G401 (cell line): Measurements from ENCODE around the gene DNASE1L1. TPM values are rescaled to one million over a fixed set of nuclear protein-coding genes. Genes with fewer than 3 reads are reported as not detected.

ENCODE experiments used
- DNase-seq: peaks from one replicate; pipeline ENCODE4 v3.0.0-alpha.2; 2015; ENCODE audit warnings: low spot score
- in situ Hi-C: cut with HindIII; loops from 2 replicates; pipeline ENCODE4 v1.10.0; 2016; ENCODE audit warnings: low sequenced_read_pairs, mixed read lengths
- total RNA-seq: library from RNA; depleted of rRNA; stranded (reverse); fragments of >200 nt; shearing (Covaris generic); gene quantifications from 2 replicates; pipeline ENCODE4 v1.2.3, GENCODE V29; 2014; rRNA removed

The DNASE1L1 gene, protein sequence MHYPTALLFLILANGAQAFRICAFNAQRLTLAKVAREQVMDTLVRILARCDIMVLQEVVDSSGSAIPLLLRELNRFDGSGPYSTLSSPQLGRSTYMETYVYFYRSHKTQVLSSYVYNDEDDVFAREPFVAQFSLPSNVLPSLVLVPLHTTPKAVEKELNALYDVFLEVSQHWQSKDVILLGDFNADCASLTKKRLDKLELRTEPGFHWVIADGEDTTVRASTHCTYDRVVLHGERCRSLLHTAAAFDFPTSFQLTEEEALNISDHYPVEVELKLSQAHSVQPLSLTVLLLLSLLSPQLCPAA
- total RNA-seq, result 20.5 and 41.3 TPM in 2 replicates

DNA sequence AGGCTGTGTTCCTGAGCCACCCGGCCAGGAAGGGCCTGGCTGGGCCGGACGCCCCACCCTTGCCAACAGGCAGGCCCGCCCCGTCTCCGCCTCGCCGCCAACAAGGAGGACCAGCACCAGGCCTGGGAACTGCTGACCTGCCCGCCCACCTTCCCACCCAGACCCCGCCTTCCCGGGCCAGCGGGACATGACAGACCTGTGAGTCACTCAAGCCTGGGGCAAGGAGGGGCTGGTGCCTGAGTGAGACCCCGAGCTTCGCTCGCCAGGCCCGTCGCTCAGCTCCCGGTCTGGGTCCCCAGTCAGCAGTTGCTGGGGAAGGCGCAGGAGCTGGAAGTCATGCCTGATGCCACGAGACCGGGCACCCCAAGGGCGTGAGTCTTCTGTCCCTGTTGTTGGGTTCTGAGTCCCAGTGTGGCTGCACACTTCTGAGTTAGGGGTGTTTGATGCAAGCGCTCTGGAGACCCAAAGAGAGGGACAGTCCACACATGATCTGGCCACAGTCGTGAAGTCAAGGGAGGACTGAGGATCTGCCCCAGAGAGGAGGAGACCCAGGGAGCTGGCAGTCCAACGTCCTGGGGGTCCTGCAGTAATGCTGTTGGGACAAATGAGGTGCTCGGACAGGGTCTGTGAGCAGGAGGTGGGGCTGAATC, at the start of gene DNASE1L1:
Gene DNASE1L1, minus strand, starts transcription at position 33 of the 650 bp plus-strand sequence. CDS start 3,686 bp downstream, outside the sequence.
- peak; percentile 26 for DNase-seq
- in situ Hi-C loops, result no loop called here

DNA sequence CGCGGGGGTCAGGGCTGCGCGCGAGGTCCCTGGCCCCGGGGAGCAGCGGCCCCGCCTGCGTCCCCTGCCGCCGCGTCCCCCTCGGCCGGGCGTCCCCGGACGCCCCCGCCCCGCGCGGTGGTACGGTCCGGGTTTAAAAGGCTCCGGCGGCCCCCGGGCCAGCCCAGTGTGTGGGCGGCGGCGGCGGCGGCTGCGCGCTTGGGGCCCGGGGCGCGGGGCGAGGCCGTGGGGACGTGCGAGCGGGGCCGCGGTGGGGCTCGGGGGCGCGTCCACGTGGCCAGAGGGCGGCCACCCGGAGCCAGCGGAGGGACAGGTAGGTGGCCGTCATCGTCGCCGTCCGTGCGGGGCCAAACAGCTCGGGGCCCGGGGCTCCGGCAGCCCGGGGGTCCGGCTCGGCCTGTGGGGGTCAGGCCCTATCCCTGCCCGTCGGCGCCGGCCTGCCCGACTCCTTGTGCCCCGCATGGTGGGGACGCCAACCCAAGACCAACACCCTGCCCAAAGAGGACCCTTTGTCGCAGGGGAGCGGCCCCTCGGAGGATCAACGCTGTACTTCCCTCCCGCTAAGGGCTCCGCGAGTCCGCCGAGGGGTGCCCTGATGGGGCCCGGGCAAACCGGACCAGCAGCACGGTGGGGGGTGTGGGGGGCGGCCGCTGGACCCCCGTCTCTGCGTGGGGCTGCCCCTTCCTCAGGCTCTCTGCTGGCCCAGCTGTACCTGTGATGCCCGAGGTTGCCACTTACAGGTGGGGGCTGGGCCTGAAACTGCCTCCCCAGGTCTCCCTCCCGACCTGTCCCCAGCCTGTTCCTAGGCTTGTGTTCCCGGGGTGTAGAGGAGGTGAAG, 49.3 kb upstream of the DNASE1L1 start, which contains the start of gene PLXNA3:
Gene PLXNA3, plus strand, starts transcription at position 166 of the 838 bp plus-strand sequence. CDS start 1,903 bp downstream, outside the sequence.
- no peak for DNase-seq
- in situ Hi-C loops, result no loop called here

DNA sequence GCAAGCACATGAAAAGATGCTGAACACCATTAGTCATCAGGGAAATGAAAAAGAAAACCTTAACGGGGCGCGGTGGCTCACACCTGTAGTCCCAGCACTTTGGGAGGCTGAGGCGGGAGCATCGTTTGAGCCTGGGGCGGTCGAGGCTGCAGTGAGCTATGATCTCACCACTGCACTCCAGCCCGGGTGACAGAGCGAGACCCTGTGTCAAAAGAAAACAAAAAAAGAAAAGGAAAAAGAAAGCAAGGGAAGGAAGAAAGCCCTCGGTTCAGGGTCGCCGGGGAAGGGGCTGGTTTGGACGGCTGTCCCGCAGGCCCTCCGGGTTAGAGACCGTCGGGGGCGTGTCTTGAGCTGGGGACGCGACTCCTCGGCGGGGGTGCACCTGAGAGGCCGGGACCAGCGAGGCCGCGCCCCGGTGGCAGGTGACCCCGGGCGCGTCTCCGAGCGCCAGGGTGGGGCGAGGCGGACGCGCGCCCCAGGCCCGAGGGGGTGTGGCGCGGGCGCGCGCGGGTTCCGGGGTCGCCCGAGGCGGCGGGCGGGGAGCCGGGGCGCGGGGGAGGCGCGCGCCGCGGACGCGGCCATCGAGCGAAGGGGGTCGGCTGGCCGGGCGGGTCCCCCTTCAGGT, 48.5 kb upstream of the DNASE1L1 start:
- DNase-seq, result no peak
- in situ Hi-C loops, result no loop called here

DNA sequence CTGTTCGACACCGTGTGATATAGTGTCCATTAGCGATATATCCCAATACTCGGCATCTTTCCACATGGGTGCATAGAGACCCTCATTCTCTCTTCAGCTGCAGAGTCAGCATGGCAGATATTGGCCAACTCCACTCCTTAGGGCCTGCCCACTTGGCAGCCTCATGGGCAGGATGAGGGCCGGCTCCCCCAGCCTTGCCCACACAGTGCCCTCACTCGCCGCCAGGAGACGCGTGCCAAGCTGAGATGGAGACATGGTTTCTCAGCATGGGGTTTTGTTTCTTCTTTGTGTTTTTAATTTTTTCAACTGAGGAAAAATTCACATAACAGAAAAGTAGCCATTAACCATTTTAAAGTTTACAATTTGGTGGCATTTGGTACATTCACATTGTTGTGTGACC, 43.8 kb upstream of the DNASE1L1 start:
- in situ Hi-C loops, result no loop called here
- peak; percentile 44 for DNase-seq

DNA sequence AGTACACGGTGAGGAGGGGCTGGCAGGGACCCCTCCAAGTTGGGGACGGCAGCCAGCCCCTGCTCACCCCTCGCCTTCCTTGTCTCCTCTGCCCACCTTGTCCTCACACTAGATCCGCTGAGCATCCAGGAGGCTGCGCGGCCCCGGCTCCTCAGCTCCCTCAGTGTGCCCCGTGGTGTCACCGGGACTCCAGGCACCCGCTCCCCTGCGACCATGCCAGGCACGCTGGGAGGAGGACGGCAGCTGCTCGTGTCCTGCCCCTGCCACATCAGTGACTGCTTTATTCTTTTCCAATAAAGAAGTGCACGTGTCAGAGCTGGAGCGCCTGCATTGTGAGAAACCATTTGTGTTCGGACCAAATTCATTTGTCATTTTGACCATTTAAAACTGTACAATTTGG, 41.3 kb upstream of the DNASE1L1 start:
- no peak for DNase-seq

DNA sequence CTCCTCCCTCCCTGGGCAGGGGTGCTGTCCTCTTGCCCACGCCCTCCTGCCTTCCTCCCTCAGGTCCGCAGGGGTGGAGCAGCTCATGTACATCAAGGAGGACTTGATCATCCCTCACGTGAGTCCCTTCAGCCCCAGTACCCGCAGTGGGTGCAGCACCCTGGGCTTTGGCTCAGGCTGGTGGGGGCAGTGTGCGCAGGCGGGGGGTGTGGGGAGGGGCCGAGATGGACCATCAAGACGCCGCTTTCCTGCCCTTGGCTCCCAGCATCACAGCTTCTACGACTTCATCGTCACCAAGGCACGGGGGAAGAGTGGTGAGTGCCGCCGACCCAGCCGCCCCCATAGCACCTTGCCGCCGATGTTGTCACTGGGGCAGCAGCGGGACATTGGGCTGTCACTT, 40.6 kb upstream of the DNASE1L1 start:
- no peak for DNase-seq
- in situ Hi-C loops, result no loop called here

More for the DNA sequence above, 41.3 kb upstream of the DNASE1L1 start:
- in situ Hi-C loops, result no loop called here

DNA sequence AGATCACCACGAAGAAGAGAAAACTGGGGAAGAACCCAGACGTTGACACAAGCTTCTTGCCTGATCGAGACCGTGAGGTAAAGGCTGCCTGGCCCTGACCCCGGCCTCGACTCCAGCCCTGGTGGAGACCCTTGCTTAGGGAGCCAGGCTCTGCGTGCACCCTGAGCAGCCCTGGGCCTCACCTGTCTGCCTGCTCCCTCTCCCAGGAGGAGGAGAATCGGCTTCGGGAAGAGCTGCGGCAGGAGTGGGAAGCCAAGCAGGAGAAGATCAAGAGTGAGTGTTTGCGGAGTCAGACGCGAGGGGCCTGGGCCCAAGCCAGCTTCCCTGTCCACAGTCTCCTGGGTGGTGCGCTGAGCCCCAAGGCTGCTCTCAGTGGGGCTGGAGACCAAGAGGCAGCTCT, 39.4 kb upstream of the DNASE1L1 start:
- in situ Hi-C loops, result no loop called here
- no peak for DNase-seq

DNA sequence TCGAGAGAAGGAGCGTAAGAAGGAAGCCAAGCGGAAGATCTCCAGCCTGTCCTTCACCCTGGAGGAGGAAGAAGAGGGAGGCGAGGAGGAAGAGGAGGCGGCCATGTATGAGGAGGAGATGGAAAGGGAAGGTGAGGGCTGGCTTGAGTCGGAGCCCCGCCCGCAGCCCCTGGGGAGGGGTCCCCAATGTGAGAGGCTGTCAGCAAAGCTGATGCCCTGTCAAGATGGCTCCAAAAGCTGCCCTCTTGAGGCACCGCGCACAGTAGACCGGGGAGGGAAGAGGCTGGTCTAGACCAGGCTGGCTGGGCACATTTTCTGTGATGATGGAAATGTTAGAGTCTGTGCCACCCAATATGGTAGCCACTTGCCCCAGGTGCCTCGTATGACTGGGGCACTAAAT, 37.4 kb upstream of the DNASE1L1 start:
- in situ Hi-C loops, result no loop called here
- DNase-seq, result no peak

DNA sequence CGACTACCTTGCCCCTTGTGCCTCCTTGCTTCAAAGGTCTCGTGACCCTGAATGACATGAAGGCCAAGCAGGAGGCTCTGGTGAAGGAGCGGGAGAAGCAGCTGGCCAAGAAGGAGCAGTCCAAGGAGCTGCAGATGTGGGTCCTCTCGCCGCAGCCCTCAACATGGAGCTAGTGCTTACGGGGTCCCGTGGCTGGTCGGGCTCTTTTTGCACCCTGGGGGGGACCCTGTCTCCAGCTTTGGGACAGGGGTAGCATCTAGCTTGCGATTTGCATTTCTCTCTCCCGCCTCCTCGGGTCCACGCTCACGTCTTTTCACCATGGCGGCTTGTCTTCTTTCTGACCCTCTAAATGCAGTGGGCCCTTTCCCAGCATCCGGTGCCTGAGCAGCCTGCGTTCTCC, 36.7 kb upstream of the DNASE1L1 start:
- in situ Hi-C loops, result no loop called here
- DNase-seq, result no peak

DNA sequence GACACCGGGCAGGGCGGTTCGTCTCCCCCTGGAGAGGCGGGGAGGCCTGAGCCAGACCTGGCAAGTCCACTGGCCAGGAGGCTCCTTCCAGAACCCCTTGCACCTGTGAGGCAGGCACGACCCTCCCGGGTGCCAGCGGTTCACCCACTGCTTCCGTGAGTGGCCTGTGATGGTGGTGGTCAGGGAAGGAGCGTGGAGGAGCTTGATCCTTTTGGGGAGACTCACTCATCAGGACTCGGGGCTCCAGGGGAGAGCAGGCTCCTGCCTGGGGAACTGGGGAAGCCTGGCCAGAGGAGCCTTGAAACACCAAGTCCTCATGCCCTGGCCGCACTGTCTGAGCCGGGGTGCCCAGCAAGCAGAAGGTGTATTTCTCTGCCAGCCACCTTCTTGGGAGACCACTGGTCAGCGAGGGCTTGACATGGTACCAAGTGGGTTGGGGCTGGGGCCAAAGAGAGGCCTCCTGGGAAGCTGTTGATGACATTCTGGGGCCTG, 35.7 kb upstream of the DNASE1L1 start:
- in situ Hi-C loops, result no loop called here
- no peak for DNase-seq

DNA sequence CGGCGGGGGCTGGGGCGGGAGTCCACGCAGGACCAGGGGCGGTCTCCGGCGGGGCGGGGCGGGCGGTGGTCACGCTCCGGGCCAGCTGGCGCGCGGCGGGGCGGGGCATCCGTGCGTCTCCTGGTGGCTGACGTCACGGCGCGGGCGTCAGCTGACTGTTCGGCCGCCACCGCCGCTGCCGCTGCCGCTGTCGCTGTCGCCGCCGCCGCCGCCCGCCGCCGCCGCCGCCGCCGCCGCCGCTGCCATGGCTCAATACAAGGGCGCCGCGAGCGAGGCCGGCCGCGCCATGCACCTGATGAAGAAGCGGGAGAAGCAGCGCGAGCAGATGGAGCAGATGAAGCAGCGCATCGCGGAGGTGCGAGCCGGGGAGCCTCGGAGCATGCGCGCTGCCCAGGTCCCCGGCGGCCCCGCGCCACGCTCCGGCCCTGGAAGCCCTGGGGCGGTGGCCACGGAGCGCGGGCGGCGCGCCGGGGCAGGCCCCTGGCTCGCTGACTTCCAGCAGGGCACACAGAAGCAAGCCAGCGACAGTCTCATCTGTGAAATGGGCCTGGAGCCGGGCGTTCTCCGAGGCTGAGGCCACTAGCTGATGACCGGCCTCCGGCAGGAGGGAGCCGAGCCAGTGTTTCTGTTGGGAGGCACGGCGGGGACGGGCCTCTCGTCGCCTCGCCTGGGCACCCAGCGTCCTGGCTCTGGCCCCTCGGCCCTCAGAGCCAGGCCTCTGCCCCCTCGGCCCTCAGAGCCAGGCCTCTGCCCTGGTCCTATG, 35.1 kb upstream of the DNASE1L1 start, which contains the start of gene FAM50A:
Gene FAM50A, plus strand, starts transcription at position 150 of the 763 bp plus-strand sequence. Its CDS starts 95 bp downstream, at position 245.
- DNase-seq, result peak; percentile 65

DNA sequence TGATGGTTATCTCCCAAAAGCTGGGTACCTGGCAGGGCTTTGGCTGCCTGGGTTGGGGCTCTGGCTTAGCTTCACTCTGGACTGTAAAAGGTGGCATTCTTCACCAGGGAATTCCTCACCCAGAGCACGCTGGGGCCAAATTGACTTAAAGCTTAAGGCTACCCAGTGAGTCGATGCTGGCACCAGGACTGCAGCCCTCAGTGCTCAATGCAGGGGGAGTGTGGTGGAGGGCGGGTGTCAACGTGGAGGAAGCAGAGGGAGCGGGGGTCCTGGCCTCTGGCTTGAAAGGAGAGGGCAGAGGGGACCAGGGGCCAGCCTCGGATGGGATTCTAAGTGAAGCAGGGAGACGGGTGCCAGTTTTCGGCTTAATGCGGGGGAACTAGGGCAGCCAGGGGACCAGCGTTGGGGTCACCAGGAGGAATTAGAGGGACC, 34.4 kb upstream of the DNASE1L1 start:
- DNase-seq, result no peak
- in situ Hi-C loops, result no loop called here

More for the DNA sequence above, 35.1 kb upstream of the DNASE1L1 start, which contains the start of gene FAM50A:
- in situ Hi-C loops, result no loop called here

DNA sequence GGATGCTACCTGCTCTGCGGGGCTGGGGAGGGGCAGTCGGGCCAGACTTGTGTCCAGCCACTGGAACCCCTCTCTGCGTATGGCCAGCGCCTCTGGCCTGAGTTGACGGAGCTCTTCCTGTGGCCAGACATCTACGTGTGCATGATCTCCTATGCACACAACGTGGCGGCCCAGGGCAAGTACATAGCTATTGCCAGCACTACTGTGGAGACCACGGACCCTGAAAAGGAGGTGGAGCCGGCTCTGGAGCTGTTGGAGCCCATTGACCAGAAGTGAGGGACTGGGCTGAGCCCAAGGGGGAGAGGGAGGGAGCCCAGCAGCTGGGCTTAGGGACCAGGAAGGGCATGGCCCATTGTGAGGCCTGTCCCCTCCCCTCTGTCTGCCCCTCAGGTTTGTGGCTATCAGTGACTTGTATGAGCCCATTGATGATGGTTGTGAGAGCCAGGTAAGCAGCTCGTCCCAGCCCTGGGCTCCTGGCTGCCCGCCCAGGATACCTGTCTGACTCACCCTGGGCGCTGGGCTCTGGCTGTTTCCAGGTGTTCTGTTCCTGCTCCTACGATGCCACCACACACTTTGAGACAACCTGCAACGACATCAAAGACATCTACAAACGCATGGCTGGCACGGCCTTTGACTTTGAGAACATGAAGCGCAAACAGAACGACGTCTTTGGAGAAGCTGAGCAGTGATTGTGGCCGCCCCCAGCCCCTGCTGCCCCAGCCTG, 33.1 kb upstream of the DNASE1L1 start:
- DNase-seq, result no peak
- in situ Hi-C loops, result no loop called here

DNA sequence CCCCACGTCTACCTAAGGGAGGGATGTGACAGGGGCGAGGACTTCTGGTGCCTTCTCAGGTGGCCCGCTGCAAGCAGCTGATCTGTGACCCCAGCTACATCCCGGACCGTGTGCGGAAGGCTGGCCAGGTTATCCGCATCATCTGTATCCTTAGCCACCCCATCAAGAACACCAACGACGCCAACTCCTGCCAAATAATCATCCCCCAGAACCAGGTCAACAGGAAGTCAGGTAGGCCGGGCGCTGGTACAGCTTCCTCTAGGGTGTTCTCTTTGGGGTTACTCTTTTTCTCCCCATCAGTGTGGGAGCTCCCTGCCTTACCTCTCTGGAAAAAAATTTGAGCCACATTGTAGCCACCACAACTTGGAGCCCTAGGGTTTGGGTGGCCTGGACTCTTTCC, 32.5 kb upstream of the DNASE1L1 start:
- DNase-seq, result no peak
- in situ Hi-C loops, result no loop called here

DNA sequence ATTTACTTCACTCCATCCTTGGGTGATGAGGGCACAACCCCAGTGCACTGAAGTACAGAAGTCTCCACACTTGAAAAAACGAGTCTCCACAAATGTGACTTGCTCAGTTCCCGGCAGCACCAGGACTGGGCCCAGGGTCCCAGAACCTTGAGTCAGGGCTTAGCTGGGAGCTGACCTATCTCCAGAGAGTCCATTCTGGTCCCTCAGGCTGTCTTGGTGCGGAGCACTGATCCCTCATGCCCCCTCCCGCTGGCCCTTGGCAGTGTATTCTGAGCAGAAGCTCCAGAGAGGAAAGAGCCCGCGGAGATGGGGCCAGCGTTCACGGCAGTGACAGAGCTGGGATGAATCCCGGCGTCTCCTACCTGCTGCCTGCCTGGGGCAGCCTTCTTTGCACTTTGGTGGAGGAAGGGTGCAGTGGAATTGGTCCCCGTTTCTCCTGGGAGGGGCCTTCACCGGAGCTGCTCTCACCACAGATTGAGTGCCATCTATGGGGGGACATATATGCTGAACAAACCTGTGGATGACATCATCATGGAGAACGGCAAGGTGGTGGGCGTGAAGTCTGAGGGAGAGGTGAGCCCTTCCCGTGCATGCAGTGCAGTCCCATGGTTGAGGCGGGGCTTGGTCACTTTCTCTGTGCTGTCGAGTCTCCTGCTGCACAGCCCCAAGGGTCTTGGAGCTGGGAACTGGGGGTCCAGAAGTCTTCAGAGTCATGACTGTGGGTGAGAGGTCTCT, 31.7 kb upstream of the DNASE1L1 start:
- in situ Hi-C loops, result no loop called here
- DNase-seq, result no peak

DNA sequence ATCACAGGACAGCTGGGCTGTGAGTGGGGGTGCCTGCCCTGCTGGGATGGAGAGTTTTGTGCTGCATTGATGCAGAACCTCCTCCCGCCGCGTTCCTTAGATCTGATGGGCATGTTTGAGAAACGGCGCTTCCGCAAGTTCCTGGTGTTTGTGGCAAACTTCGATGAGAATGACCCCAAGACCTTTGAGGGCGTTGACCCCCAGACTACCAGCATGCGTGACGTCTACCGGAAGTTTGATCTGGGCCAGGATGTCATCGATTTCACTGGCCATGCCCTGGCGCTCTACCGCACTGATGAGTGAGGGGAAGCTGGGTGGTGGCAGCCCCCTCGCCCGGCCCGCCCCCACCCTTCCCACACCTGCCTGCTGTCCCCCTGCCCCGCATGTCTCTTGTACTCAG, 30.8 kb upstream of the DNASE1L1 start:
- in situ Hi-C loops, result no loop called here

More for the DNA sequence above, 30.8 kb upstream of the DNASE1L1 start:
- no peak for DNase-seq
